Neuron (in vitro differentiated cells): ENCODE results near the gene USP44.

Source experiments
- H2AFZ ChIP-seq: one replicate; pipeline ENCODE4 v1.6.1; 2013; ENCODE audit warnings: low read depth, mild to moderate bottlenecking, inconsistent platforms, low read length, moderate library complexity
- H3K27me3 ChIP-seq: one replicate; pipeline ENCODE4 v1.6.1; 2013; ENCODE audit warnings: low read length; ENCODE audit not compliant: insufficient read depth
- H3K36me3 ChIP-seq: one replicate; pipeline ENCODE4 v1.6.1; 2013; ENCODE audit warnings: low read length; ENCODE audit not compliant: insufficient read depth
- H3K4me1 ChIP-seq: one replicate; pipeline ENCODE4 v1.6.1; 2013; ENCODE audit warnings: low read length; ENCODE audit not compliant: insufficient read depth
- H3K4me3 ChIP-seq: 2 replicates; pipeline ENCODE4 v1.5.1; 2013; ENCODE audit warnings: mild to moderate bottlenecking, low read length, moderate library complexity
- H3K9me3 ChIP-seq: one replicate; pipeline ENCODE4 v1.6.1; 2013; ENCODE audit warnings: low read length

The USP44 gene

DNA sequence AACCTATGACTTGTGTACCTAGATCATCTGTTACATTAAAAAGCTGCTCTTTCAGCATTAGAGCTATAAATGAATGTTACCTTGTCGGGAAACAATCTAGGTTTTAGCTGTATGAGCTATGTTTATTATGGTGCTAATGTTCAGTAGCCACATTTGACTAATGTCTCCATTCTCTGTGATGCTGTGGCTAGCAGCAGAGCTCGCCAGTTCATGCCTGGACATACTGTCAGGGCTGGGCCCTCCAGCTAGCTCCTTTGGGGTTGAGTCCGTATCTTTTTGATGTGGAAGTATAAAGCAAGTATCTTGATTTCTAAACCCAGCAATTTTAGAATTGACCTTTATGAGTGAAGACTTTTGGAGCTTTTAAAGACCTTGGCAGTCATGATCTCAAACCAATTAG lies 36.1 kb downstream of the USP44 start:
- no peaks in the 10 kb centered on the region for H3K4me1 ChIP-seq
- H3K4me3 ChIP-seq: no peak overlapping the region
- H3K36me3 ChIP-seq: peaks cover 45% of the 10 kb centered on the region

DNA sequence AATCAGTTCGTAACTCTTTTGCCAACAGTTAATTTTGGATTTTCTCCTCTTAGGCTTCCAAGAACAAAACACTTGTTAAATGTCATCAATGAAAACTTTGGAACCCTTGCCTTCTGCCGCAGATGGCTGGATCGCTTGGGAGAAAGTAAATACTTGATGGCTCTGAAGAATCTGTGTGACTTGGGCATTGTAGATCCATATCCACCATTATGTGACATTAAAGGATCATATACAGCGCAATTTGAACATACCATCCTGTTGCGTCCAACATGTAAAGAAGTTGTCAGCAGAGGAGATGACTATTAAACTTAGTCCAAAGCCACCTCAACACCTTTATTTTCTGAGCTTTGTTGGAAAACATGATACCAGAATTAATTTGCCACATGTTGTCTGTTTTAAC lies 37.7 kb downstream of the USP44 start:
- H3K4me3 ChIP-seq: no peak overlapping the region
- H2AFZ ChIP-seq: no peak overlapping the region
- no peaks in the 10 kb centered on the region for H3K27me3 ChIP-seq
- H3K9me3 ChIP-seq: no peaks in the 10 kb centered on the region
- H3K36me3 ChIP-seq: peaks cover 60% of the 10 kb centered on the region
- H3K4me1 ChIP-seq: no peaks in the 10 kb centered on the region

More for the DNA sequence above, 36.1 kb downstream of the USP44 start:
- H3K27me3 ChIP-seq: no peaks in the 10 kb centered on the region
- H3K9me3 ChIP-seq: no peaks in the 10 kb centered on the region
- no peak overlapping the region for H2AFZ ChIP-seq

GRCh38 chr12:95511977-95512376 lies 39.3 kb downstream of the USP44 start:
- Histone ChIP-seq H3K9me3 (no peaks in the 10 kb centered on the region), H2AFZ (no peak overlapping the region), H3K27me3 (no peaks in the 10 kb centered on the region), H3K36me3 (peaks cover 75% of the 10 kb centered on the region), H3K4me1 (no peaks in the 10 kb centered on the region), H3K4me3 (no peak overlapping the region)

DNA sequence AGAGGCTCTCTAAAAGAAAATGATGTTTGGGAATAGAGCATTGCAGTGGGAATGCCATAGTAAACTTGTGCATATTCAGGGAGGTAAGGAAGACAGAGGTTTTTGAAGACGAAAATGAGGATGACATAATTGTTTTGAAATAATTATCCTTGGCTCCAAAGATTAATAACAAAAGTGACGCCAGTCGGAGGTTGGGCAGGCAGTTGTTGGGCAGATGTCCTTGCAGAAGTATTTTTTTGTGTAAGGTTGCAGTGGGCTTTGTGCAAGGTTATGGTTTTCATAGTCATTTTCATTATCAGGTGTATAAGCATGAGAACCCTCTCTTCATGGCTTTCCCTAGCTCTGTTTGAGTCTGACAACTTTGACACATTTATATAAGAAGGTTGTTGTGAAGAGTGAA lies 42.0 kb downstream of the USP44 start:
- no peaks in the 10 kb centered on the region for H3K9me3 ChIP-seq
- H2AFZ ChIP-seq: no peak overlapping the region
- no peak overlapping the region for H3K4me3 ChIP-seq
- peaks cover 89% of the 10 kb centered on the region for H3K36me3 ChIP-seq
- no peaks in the 10 kb centered on the region for H3K4me1 ChIP-seq
- no peaks in the 10 kb centered on the region for H3K27me3 ChIP-seq

- H3K9me3 ChIP-seq: peaks cover 3% of the 10 kb centered on the region
- H3K27me3 ChIP-seq: no peaks in the 10 kb centered on the region
- no peaks in the 10 kb centered on the region for H3K4me1 ChIP-seq
- no peak overlapping the region for H2AFZ ChIP-seq
- peaks cover 89% of the 10 kb centered on the region for H3K36me3 ChIP-seq
- H3K4me3 ChIP-seq: no peak overlapping the region
Observed at GRCh38 chr12:95506707-95507523, 44.4 kb downstream of the USP44 start.

- no peak overlapping the region for H3K4me3 ChIP-seq
- no peaks in the 10 kb centered on the region for H3K4me1 ChIP-seq
- H3K27me3 ChIP-seq: no peaks in the 10 kb centered on the region
- H3K9me3 ChIP-seq: peaks cover 4% of the 10 kb centered on the region
- no peak overlapping the region for H2AFZ ChIP-seq
- H3K36me3 ChIP-seq: peaks cover 79% of the 10 kb centered on the region
Observed at GRCh38 chr12:95505039-95505438, 46.2 kb downstream of the USP44 start.

GRCh38 chr12:95504140-95504539 lies 47.1 kb downstream of the USP44 start:
- no peaks in the 10 kb centered on the region for H3K27me3 ChIP-seq
- no peak overlapping the region for H3K4me3 ChIP-seq
- no peak overlapping the region for H2AFZ ChIP-seq
- H3K9me3 ChIP-seq: peaks cover 9% of the 10 kb centered on the region
- peaks cover 79% of the 10 kb centered on the region for H3K36me3 ChIP-seq
- no peaks in the 10 kb centered on the region for H3K4me1 ChIP-seq

GRCh38 chr12:95499772-95500171 lies 51.5 kb downstream of the USP44 start:
- no peak overlapping the region for H3K4me3 ChIP-seq
- no peaks in the 10 kb centered on the region for H3K4me1 ChIP-seq
- peaks cover 18% of the 10 kb centered on the region for H3K9me3 ChIP-seq
- peaks cover 83% of the 10 kb centered on the region for H3K36me3 ChIP-seq
- H2AFZ ChIP-seq: no peak overlapping the region
- H3K27me3 ChIP-seq: no peaks in the 10 kb centered on the region

DNA sequence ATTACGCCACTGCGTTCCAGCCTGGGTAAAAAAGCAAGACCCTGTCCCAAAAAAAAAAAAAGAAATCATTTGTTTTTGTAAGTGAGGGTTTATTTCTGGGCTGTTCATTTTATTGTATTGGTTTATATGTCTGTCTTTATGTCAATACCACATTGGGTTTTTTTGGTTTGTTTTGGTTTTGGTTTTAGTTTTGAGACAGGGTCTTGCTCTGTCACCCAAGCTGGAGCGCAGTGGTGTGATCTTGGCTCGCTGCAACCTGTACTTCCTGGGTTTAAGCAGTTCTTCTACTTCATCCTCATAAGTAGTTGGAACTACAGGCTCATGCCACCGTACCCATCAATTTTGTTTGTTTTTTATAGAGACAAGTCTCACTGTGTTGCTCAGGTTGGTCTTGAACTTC lies 52.3 kb downstream of the USP44 start:
- no peaks in the 10 kb centered on the region for H3K4me1 ChIP-seq
- no peak overlapping the region for H3K4me3 ChIP-seq
- peaks cover 83% of the 10 kb centered on the region for H3K36me3 ChIP-seq
- H3K9me3 ChIP-seq: peaks cover 18% of the 10 kb centered on the region
- H3K27me3 ChIP-seq: no peaks in the 10 kb centered on the region
- H2AFZ ChIP-seq: no peak overlapping the region

GRCh38 chr12:95497031-95497430 lies 54.2 kb downstream of the USP44 start:
- Histone ChIP-seq H3K9me3 (peaks cover 16% of the 10 kb centered on the region), H3K36me3 (peaks cover 75% of the 10 kb centered on the region), H3K4me1 (no peaks in the 10 kb centered on the region), H3K4me3 (no peak overlapping the region), H3K27me3 (no peaks in the 10 kb centered on the region), H2AFZ (no peak overlapping the region)

GRCh38 chr12:95495433-95495832 lies 55.8 kb downstream of the USP44 start:
- H2AFZ ChIP-seq: no peak overlapping the region
- peaks cover 14% of the 10 kb centered on the region for H3K9me3 ChIP-seq
- peaks cover 84% of the 10 kb centered on the region for H3K36me3 ChIP-seq
- H3K4me1 ChIP-seq: no peaks in the 10 kb centered on the region
- H3K4me3 ChIP-seq: no peak overlapping the region
- no peaks in the 10 kb centered on the region for H3K27me3 ChIP-seq

- no peak overlapping the region for H3K4me3 ChIP-seq
- peaks cover 14% of the 10 kb centered on the region for H3K9me3 ChIP-seq
- H2AFZ ChIP-seq: no peak overlapping the region
- peaks cover 83% of the 10 kb centered on the region for H3K36me3 ChIP-seq
- H3K27me3 ChIP-seq: no peaks in the 10 kb centered on the region
- H3K4me1 ChIP-seq: no peaks in the 10 kb centered on the region
Observed at GRCh38 chr12:95494888-95495287, 56.4 kb downstream of the USP44 start.

DNA sequence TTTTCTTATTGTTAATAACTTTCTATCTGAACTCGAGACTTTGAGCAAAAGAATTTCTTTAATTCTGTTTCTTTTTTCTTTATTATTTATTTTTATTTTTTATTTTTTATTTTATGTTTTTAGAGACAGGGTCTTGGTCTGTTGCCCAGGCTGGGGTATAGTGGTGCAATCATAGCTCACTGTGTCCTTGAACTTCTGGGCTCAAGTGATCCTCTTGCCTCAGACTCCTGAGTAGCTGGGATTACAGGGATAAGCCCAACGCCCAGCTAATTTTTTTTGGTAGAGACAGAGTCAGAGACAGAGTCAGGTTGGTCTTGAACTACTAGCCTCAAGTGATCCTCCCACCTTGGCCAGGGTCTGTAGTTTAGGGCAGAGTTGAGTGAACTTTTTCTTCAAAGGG lies 58.8 kb downstream of the USP44 start:
- H3K9me3 ChIP-seq: peaks cover 2% of the 10 kb centered on the region
- no peak overlapping the region for H3K4me3 ChIP-seq
- H3K27me3 ChIP-seq: no peaks in the 10 kb centered on the region
- no peaks in the 10 kb centered on the region for H3K4me1 ChIP-seq
- peaks cover 73% of the 10 kb centered on the region for H3K36me3 ChIP-seq
- no peak overlapping the region for H2AFZ ChIP-seq

DNA sequence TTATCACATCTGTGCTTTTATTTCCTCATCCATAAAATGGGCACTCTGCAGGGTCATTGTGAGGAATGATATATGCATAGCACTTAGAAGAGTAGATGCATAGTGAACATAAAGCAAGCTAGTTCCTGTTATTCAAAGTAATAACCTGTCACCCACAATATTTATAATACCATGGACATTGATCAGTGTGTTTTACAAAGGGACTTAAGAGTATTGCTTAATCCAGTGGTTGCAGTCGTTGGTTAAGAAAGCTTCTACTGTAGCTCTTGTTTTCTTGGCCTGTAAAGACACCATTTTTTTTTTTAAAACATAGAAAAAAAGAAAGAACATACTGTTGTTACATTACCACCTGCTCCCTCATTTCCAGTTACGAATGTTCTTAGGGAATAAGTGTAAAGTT lies 64.3 kb downstream of the USP44 start:
- peaks cover 58% of the 10 kb centered on the region for H3K36me3 ChIP-seq
- H3K27me3 ChIP-seq: no peaks in the 10 kb centered on the region
- H3K4me1 ChIP-seq: no peaks in the 10 kb centered on the region
- no peaks in the 10 kb centered on the region for H3K9me3 ChIP-seq
- H2AFZ ChIP-seq: no peak overlapping the region
- no peak overlapping the region for H3K4me3 ChIP-seq
